T-helper 1 cell (primary cell): ENCODE results near the gene EFNB1.

Experiments used
- DNase-seq, 5 donors: peaks; one replicate each; pipeline ENCODE4 v3.0.0-alpha.2; 2012 to 2020

The EFNB1 gene

GRCh38 chrX:68844581-68844980 is 15.8 kb downstream of the EFNB1 start:
- DNase-seq: no peak

- DNase-seq: no peak
These were observed 17.7 kb downstream of the EFNB1 start for GRCh38 chrX:68846536-68846935.

DNA sequence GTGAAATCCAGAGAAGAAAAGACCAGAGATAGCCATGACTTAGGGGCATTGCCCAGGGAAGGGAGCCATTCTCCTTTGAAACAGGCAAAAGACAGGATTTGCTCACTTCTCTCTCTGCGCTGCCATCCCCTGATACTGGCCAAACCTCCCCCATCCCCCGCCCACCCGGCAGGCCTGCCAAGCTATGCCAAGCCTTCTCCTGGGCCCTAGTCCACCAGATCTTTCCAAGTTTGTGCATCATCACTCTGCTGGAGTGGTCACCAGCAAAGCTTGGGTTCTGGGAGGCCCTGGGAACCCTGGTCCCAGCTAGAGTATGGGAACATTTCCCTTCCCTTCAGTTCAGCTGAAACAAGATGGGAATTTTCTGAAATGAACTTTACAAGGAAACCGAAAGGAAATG is 18.4 kb downstream of the EFNB1 start:
- no peak for DNase-seq

DNA sequence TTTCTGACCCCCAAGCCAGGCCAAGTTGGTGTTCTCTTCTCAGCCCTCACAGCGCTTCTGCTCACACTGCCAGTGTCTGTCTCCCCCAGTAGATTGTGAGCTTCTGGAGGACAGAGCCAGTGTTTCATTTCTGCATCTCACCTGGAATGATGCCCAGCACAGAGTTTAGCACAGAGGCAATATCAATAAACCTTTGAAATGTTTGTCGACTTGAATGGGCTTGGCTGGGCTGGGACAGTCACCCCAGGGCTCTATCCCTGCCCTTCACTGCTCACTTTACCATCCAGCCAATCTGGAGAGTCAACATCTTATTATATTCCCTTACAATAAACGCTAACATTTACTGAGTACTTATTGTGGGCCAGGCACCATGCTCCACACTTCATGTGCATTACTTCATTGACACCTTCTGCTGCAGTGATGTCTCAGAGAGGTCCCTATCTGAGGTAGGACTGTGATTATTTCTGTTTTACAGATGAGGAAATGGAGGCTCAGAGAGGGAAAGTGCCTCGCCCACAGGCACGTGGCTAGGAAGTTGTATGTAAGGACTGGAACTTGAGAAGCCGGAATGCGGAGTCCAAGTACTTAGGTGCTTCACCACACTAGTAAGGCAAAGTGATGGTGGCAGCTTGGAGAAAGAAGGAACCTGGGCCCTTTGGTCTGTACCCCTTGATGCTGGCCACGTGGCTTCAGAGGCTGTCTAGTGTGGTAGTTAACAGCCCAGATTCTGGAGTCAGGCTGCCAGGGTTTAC is 19.5 kb downstream of the EFNB1 start:
- no peak for DNase-seq

DNA sequence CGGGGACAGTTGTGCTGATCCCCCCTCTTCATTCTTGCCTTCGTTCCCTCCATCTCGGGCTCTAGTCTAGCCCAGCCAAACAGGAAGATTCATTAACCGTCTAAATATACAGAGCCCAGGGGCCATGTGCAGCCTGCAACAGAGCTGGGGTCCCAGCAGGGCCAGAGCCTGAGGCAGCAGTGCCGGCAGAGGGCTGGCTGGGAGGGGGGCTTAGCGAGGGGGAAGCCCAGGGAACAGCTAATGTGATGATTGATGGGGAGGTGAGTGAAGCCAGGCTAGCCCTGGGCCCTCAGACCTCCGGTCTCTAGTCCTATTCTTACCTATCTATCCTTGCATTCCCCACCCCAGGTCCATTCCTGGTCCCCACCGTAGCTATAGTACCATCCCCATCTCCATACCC is 22.3 kb downstream of the EFNB1 start:
- DNase-seq: no peak

GRCh38 chrX:68852046-68852445 is 23.2 kb downstream of the EFNB1 start:
- no peak for DNase-seq

- DNase-seq: no peak
These were observed 24.9 kb downstream of the EFNB1 start for GRCh38 chrX:68853665-68854251.

- DNase-seq: no peak
These were observed 36.5 kb downstream of the EFNB1 start for GRCh38 chrX:68865300-68865699.

- no peak for DNase-seq
These were observed 37.1 kb downstream of the EFNB1 start for GRCh38 chrX:68865926-68866325.

- DNase-seq: no peak
These were observed 38.8 kb downstream of the EFNB1 start for GRCh38 chrX:68867458-68868112.

DNA sequence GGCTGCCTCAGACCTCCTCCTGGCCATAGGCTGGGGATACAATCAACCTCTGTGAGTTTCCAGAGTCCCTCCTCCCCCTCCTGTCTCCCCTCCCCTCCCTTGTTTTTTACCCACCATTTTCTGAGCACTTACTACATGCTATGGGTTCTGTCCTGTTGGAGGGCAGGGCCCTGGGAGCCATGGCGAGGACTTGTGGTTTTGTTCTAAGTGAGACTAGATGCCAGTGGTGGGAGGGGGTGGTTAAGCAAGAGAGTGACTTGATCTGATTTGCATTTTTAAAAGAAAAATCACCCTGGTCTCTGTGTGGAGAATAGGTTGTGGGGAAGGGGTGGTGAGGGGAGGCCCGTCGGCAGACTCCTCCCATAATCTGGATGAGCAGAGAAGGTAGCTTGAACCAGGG is 39.5 kb downstream of the EFNB1 start:
- DNase-seq: no peak

DNA sequence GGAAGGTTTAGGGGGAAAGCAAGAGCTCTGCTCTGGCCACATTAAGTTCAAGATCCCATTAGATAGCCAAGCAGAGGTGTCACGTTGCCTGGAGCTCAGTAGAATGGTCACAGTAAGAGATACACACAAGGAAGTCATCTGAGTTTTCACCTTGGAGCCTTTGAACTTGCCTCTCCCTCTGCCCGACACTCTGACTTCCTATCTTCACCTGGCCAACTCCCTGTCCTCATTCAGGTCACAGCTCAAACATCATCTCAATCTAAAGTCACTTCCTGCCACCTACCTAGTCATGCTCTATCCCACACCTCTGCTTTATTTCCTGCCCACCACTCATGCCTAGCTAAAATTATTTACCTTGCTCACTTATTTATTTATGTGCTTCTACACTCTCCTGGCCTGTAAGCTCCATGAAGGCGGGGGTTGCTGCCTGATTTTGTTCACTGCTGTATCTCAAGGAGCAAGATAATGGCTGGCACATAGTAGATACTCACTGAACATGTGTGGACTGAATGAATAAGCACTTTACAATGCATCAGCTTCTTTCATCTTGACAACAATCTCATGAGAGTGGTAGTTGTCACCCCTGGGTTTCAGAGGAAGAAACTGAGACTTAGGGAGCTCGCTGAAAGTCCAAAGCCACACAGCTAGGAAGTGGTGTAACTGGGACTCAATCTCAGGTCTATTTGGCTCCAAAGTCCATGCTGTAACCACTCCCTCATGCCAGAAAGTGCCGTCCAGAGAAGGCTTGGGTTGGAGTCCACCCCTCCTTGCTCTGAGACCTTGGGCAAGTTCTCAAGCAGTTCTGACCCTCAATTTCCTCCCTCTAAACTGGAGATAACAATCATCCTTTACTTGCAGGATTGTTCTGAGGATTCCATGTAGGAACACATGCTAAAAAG is 40.3 kb downstream of the EFNB1 start:
- DNase-seq: no peak

DNA sequence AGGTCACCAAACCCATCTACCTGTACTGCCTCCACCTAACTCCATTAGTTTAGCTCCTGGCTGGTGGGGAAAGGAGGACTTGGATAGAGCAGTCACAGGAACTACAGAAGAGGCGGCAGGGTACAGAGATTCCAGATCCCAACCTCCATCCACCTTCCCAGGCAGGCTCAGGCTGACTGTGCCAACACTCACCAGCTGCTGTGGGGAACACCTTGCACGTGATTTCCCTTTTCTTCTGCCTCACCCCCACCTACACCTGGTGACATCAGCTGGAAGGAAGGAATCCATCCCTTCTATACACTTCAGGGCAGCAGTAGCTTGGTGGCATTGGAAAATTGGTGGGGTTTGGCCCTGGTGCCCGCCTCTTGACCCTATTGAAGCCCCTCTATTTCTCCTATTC is 41.5 kb downstream of the EFNB1 start:
- DNase-seq: no peak

- DNase-seq: no peak
These were observed 43.4 kb downstream of the EFNB1 start for GRCh38 chrX:68872171-68872570.

- DNase-seq: no peak
These were observed 45.3 kb downstream of the EFNB1 start for GRCh38 chrX:68874076-68874475.

GRCh38 chrX:68876731-68877130 is 47.9 kb downstream of the EFNB1 start:
- DNase-seq: no peak

GRCh38 chrX:68877606-68878005 is 48.8 kb downstream of the EFNB1 start:
- no peak for DNase-seq

DNA sequence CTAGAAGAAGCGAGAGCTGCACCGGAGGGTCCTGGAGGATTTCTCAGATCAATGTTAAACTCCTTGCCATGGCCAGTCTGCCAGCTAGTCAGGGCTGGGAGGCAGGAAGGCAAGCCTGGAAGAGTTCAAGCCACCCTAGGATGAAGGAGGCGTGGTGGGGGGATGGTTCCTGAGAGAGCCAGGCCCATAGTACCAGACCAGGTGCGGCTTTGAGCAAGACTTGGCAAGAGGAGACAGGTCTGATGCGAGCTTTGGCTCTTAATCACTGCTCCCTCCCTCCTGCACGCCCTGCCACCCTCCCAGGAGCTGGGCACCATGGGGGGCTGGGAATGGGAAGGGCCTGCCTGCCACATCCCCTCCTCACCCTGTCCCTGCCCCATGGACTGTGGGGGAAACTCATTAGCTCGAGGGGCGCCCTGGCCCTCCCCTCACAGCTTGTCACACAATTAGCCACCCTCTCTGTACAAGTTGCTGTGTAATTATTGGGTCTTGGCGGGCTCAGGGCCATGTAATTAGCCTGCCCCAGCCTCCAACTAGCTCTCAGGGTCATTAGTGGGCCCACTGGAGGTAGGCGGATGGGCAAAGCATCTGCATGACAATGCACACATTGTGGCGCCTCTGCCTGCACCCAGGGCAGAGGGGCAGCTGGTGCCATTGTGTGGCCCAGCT is 50.3 kb downstream of the EFNB1 start:
- DNase-seq: no peak

DNA sequence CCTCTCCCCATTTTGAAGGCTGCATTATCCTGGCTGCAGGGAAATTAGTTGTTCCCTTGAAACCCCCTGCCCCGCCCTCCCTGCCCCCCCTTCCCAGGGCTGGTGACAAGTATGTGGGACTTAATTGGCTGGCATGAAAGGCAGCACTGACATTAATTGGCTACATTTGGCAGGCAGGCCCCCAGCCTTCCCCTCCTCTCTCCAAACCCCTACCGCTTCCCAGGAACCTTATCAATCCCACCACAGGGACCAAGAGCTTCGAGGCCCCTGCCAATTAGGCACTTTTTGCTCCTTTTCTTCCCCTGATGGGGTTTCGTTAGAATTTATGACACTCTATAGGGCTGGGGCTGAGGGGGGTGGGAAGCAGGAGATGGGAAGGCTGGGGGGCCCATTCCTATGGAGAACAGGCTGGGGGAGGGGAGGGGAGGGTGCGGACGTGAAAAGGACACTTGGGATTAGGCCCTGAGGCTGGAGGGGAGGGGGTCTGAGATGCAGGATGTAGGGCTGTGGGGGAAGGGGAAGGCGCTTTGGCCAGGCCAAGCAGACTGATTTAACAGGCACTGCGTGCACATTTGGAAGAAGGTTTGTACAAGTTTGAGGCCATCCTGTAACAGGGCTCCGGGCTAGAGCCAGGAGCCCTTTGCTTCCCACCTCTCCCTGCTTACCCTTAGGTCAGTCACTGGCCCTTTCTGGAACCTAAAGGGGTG is 52.2 kb downstream of the EFNB1 start:
- no peak for DNase-seq

DNA sequence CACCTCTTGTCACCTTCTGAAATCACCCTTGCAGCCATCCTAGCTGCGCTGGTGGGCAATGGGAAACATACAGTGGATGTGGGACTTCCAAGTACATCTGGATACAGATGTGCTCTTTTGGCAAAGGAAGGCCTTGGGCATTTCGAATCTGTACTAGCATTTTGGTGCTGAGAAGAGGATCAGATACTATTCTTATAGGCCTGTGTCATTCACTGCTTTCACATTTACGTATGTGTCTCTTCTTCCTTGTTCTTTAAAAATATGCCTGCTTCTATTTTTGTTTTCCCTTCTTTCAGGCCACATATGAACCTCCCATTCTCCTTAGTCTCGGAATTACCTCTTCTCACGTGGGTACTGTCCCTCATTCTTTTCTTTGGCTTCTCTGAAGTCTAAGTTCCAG is 53.1 kb downstream of the EFNB1 start:
- DNase-seq: no peak

DNA sequence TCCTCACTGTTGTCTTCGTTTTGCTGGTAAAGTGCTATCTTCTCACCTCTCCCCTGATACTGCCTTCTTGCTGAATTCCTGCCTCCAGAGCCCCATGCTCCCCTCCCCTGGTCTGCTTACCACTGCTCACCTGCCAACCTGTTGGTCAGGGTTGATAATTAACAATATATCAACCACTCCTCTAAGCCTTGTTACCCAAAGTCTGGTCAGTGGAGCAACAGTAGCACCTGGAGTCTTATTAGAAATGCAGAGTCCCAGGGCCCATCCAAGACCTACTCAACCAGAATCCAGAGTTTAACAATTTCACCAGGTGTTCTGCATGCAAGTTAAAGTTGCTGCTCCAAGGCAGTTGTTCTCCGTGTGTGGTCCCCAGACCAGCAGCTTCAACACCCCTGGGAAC is 55.0 kb downstream of the EFNB1 start:
- no peak for DNase-seq

DNA sequence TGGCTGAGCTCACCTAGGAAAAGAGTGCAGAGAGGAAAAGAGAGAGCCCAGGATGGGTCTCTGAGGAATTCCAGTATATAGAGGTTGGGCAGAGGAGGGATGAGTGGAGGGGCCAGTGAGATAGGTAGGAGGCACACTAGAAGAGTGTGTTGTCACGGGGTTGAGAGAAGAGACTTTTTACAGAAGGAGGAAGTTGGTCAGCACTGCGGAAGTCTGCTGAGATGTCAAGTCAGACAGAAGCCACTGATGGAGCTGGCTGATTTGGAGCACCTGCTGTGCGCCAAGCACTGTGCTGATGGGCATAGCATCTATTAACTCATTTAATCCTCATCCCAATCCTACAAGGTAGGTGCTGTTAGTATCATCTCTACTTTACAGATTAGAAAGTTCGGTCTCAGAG is 60.4 kb downstream of the EFNB1 start:
- no peak for DNase-seq
